Smooth muscle cell of bladder (primary cell): ENCODE results near the gene ZNF432. TPM values are rescaled to one million over a fixed set of nuclear protein-coding genes. Genes with fewer than 3 reads are reported as not detected.

Experiments used
- total RNA-seq: library from RNA; depleted of rRNA; stranded (reverse); fragments of >200 nt; gene quantifications from 2 replicates; pipeline ENCODE4 v1.2.3, GENCODE V29; 2014

The ZNF432 gene
- 5.8 and 9.3 TPM in 2 replicates for total RNA-seq

DNA sequence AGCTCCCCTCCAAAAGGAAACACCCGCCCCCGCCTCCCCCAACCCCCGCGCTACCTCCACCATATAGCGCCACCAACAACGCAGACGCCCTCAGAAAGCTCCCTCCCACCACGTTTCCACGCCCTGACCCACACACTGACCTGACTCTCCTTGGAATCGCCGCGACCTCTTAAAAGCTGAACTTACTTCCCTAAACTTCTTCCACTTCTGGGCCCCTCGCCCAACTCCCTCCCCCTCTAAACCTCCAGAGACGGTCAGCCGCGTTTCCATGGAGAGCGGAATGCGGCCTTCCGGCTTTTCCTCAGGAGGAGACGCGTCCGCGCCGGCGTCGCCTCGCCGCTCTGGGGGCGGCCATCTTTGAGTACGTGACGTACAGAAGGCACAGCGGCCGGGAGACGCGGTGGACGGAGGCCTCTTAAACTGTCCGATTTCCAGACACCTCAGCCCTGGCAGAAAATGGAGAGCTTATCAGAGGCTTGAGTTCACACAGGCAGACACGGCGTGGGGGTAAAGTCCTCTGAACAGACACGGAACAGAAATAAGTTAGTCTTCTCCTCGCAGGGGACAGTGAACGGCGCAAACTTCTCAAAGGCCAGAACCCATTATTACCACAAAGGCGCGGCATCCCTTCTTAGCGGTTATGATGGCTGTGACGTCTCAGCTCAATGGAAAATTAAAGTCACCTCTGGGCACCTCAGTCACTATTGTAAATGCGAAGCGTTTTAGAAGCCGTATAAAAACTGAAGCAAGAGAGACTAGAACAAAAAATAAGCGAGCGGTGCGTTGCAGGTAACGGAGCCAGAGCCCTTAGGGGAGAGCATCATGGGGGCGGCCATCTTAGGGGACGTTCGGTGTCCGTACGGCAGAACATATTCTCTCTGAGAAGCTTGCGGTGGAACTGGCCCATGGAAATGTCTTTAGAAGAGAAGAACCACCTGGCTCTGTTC lies at the start of gene ZNF432:
TSS of gene ZNF432 (minus strand) at position 284 of the 947 bp plus-strand sequence. CDS start 1,970 bp downstream, outside the sequence.

GRCh38 chr19:52095172-52096014 lies 46.8 kb upstream of the ZNF432 start, which contains the start of gene ZNF841:
Gene ZNF841, minus strand, starts transcription at chr19:52095765. Its CDS starts 10,964 bp downstream, at chr19:52084801.

GRCh38 chr19:52028027-52028779 lies 20.4 kb downstream of the ZNF432 start, which contains the start of gene ZNF614:
Gene ZNF614, minus strand, starts transcription at chr19:52028379. Its CDS starts 2,634 bp downstream, at chr19:52025745.

DNA sequence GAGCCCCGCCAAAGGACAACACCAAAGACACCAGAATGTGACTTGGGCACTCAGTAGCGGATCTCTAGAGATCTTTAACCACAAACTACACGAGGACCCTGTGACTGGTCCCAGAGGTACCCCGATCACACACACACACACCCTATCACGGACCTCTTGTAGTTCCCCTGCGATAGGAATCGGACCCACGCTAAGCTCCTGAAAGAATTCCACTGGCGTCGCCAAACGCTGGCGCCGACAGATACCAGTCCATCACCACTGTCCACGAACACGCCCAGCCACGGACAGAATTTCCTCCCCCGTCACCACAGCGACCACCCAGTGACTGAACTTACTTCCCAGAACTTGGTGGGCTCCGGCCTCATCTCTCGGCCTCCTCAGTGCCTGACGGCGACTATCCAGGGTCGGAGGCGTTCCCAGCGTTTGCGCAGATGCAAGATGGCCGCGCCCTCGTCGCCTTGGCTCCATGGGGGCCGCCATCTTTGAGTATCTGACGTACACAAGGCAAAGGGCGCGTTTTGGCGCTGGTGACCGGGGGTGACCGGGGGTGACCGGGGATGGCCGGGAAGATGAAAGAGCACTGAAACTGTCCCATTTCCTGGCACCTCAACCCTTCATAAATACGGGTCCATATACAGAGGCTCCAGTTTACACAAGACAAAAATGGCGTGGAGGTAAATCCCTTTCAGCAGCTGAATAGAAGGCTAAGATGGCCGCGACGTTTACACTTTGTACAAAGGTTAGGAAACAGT lies 40.7 kb downstream of the ZNF432 start, which contains the start of gene ZNF615:
TSS of gene ZNF615 (minus strand) at position 406 of the 752 bp plus-strand sequence. CDS start 4,500 bp downstream, outside the sequence.

GRCh38 chr19:51986309-51987291 lies 62.0 kb downstream of the ZNF432 start, which contains the start of gene ZNF350:
Gene ZNF350, minus strand, starts transcription at chr19:51986840. Its CDS starts 12,480 bp downstream, at chr19:51974360.

Other genes with a start within 250 kb of the ZNF432 start
- 5.3 and 10.3 TPM in 2 replicates for gene ZNF577, start 160.9 kb downstream of the ZNF432 start, total RNA-seq
- 4.4 and 5.3 TPM in 2 replicates for gene ZNF649, start 143.8 kb downstream of the ZNF432 start, total RNA-seq
- 6.9 and 7.0 TPM in 2 replicates for gene ZNF613, start 121.4 kb downstream of the ZNF432 start, total RNA-seq
- gene ZNF350, start 62.0 kb downstream of the ZNF432 start, total RNA-seq, result 10.2 and 11.8 TPM in 2 replicates
- 10.8 and 11.7 TPM in 2 replicates for gene ZNF615, start 40.6 kb downstream of the ZNF432 start, total RNA-seq
- 7.8 and 8.4 TPM in 2 replicates for gene ZNF614, start 20.5 kb downstream of the ZNF432 start, total RNA-seq
- gene ZNF841, start 46.9 kb upstream of the ZNF432 start, total RNA-seq, result 21.4 and 24.2 TPM in 2 replicates
- gene ZNF616, start 91.1 kb upstream of the ZNF432 start, total RNA-seq, result 9.4 and 12.1 TPM in 2 replicates
- gene ZNF836, start 122.8 kb upstream of the ZNF432 start, total RNA-seq, result 6.5 and 7.5 TPM in 2 replicates
- gene PPP2R1A, start 141.2 kb upstream of the ZNF432 start, total RNA-seq, result 83.5 and 112 TPM in 2 replicates
- 8.4 and 11.6 TPM in 2 replicates for gene ZNF766, start 220.7 kb upstream of the ZNF432 start, total RNA-seq
- gene ZNF480, start 248.3 kb upstream of the ZNF432 start, total RNA-seq, result 4.6 and 6.1 TPM in 2 replicates